HCT116 (cell line): ENCODE measurements around the gene ITPKB.

Experiments
- ATF3 ChIP-seq: IDR thresholded peaks from 2 replicates; pipeline ENCODE4 v1.6.1; 2012
- CTCF ChIP-seq, 3 experiments: fragments of 200-600 bp in 1 of 3; sonication (generic) in 1 of 3; IDR thresholded peaks in 2 of 3; conservative IDR thresholded peaks in 1 of 3; 2 replicates each; pipeline ENCODE4 v1.5.1; 2012 to 2017; ENCODE audit warnings: low read depth in 2 of 3, low read length in 2 of 3, antibody characterized with exemption in 1 of 3, borderline replicate concordance in 1 of 3, control low read depth in 1 of 3, mild to moderate bottlenecking in 1 of 3, mixed read lengths in 1 of 3, mixed run types in 1 of 3, moderate library complexity in 1 of 3; ENCODE audit not compliant: insufficient read depth in 1 of 3
- EZH2 ChIP-seq: fragments of 200-600 bp; sonication (generic); IDR thresholded peaks from 2 replicates; pipeline ENCODE4 v1.6.1; 2017; ENCODE audit warnings: antibody characterized with exemption, mixed run types
- FOSL1 ChIP-seq: IDR thresholded peaks from 2 replicates; pipeline ENCODE4 v1.6.1; 2012; ENCODE audit warnings: low read depth
- MAX ChIP-seq: IDR thresholded peaks from 2 replicates; pipeline ENCODE4 v1.6.1; 2012
- POLR2A ChIP-seq: IDR thresholded peaks from 2 replicates; pipeline ENCODE4 v1.7.0; 2011; ENCODE audit warnings: borderline replicate concordance; ENCODE audit not compliant: insufficient read depth, insufficient read length; ENCODE audit errors: extremely low read depth
- RAD21 ChIP-seq: IDR thresholded peaks from 2 replicates; pipeline ENCODE4 v1.6.1; 2012; ENCODE audit warnings: low read depth, mild to moderate bottlenecking
- SIN3A ChIP-seq: IDR thresholded peaks from 2 replicates; pipeline ENCODE4 v1.6.1; 2012; ENCODE audit warnings: low read depth
- ZBTB33 ChIP-seq: IDR thresholded peaks from 2 replicates; pipeline ENCODE4 v1.6.1; 2011; ENCODE audit warnings: mild to moderate bottlenecking, low read length, moderate library complexity; ENCODE audit not compliant: insufficient replicate concordance; ENCODE audit errors: extremely low read depth

- TF ChIP-seq ATF3 (no peak), CTCF (IDR thresholded peaks at IDR 0.05 in 2 of 3, conservative IDR thresholded peaks at IDR 0.05 in 1 of 3; ENCODE audit: borderline replicate concordance in 1 of 3, insufficient read depth in 1 of 3, low read depth in 2 of 3, low read length in 2 of 3) (no peak), EZH2 (no peak), RAD21 (no peak), SIN3A (no peak), ZBTB33 (no peak), POLR2A (no peak), MAX (no peak), FOSL1 (no peak)
Measured at GRCh38 chr1:226665505-226666163, 73.4 kb downstream of the ITPKB start.
